GM19455 (cell line): ENCODE data around the gene TASP1.

Source experiments
- ATAC-seq: cut with Tn5 transposase; IDR thresholded peaks from one replicate; pipeline ENCODE4 v1.9.1; 2021; ENCODE audit not compliant: unreplicated experiment

TASP1 gene

GRCh38 chr20:13574071-13574470 is 64.7 kb downstream of the TASP1 start:
- ATAC-seq, result no peak

GRCh38 chr20:13571662-13572061 is 67.1 kb downstream of the TASP1 start:
- no peak for ATAC-seq

- ATAC-seq, result no peak
Observed at GRCh38 chr20:13567663-13568062, 71.1 kb downstream of the TASP1 start.

GRCh38 chr20:13563854-13564253 is 74.9 kb downstream of the TASP1 start:
- ATAC-seq, result no peak

- no peak for ATAC-seq
Observed at GRCh38 chr20:13554706-13555105, 84.0 kb downstream of the TASP1 start.

- no peak for ATAC-seq
Observed at GRCh38 chr20:13554076-13554475, 84.7 kb downstream of the TASP1 start.

- ATAC-seq, result no peak
Observed at GRCh38 chr20:13552061-13552460, 86.7 kb downstream of the TASP1 start.

- no peak for ATAC-seq
Observed at GRCh38 chr20:13549451-13549850, 89.3 kb downstream of the TASP1 start.

- ATAC-seq, result peak; percentile 79
Observed at GRCh38 chr20:13546497-13547131, 92.1 kb downstream of the TASP1 start.

GRCh38 chr20:13545790-13546189 is 92.9 kb downstream of the TASP1 start:
- no peak for ATAC-seq

GRCh38 chr20:13543783-13544182 is 94.9 kb downstream of the TASP1 start:
- no peak for ATAC-seq

GRCh38 chr20:13535627-13536026 is 103.1 kb downstream of the TASP1 start:
- ATAC-seq, result no peak

GRCh38 chr20:13533946-13534345 is 104.8 kb downstream of the TASP1 start:
- ATAC-seq, result no peak

- no peak for ATAC-seq
Observed at GRCh38 chr20:13530146-13530545, 108.6 kb downstream of the TASP1 start.

- ATAC-seq, result no peak
Observed at GRCh38 chr20:13526551-13526950, 112.2 kb downstream of the TASP1 start.

GRCh38 chr20:13525225-13525940 is 113.3 kb downstream of the TASP1 start:
- no peak for ATAC-seq

- no peak for ATAC-seq
Observed at GRCh38 chr20:13524339-13524738, 114.4 kb downstream of the TASP1 start.

- no peak for ATAC-seq
Observed at GRCh38 chr20:13517831-13518230, 120.9 kb downstream of the TASP1 start.

- no peak for ATAC-seq
Observed at GRCh38 chr20:13515796-13516558, 122.8 kb downstream of the TASP1 start.

- ATAC-seq, result no peak
Observed at GRCh38 chr20:13515291-13515690, 123.4 kb downstream of the TASP1 start.

GRCh38 chr20:13510837-13511488 is 127.8 kb downstream of the TASP1 start:
- ATAC-seq, result no peak
